Measurements from ENCODE around the gene CFAP45. TPM values are rescaled to one million over a fixed set of nuclear protein-coding genes. Genes with fewer than 3 reads are reported as not detected.

Gene CFAP45
- total RNA-seq, 6 experiments from 2014 or later = not detected

- intact Hi-C loops (cut with DNase I) = no loop called here
Measured at GRCh38 chr1:159830722-159831121, 69.2 kb downstream of the CFAP45 start.

GRCh38 chr1:159829822-159830465 is 70.0 kb downstream of the CFAP45 start:
- Histone ChIP-seq H3K27ac (no peak overlapping the region), H3K4me3 (no peak overlapping the region), H3K36me3 (no peaks in the 10 kb centered on the region), H3K27me3 (no peaks in the 10 kb centered on the region), H3K4me1 (no peaks in the 10 kb centered on the region), H3K9me3 (no peaks in the 10 kb centered on the region)
- 84% methylated on average over 5 of the region's 18 CpGs for WGBS (ENCODE audit: insufficient coverage, low coverage, low lambda C conversion rate, missing lambda C conversion rate)
- intact Hi-C loops (cut with DNase I) = no loop called here
- ATAC-seq (no peak), DNase-seq (no peak)
- no peak for TF ChIP-seq CTCF (IDR thresholded peaks at IDR 0.05)

More at GRCh38 chr1:159830722-159831121, 69.2 kb downstream of the CFAP45 start:
- Histone ChIP-seq H3K36me3 (no peaks in the 10 kb centered on the region), H3K4me1 (no peaks in the 10 kb centered on the region), H3K4me3 (no peak overlapping the region), H3K27me3 (no peaks in the 10 kb centered on the region), H3K27ac (no peak overlapping the region), H3K9me3 (no peaks in the 10 kb centered on the region)
- TF ChIP-seq POLR2A (IDR thresholded peaks at IDR 0.05) = no peak
- TF ChIP-seq CTCF (IDR thresholded peaks at IDR 0.05) = no peak
- no peak for DNase-seq
- ATAC-seq = no peak
- WGBS (ENCODE audit: insufficient coverage, low coverage, low lambda C conversion rate, missing lambda C conversion rate) = 62% methylated on average over 8 of the region's 8 CpGs

GRCh38 chr1:159829273-159829634 is 70.7 kb downstream of the CFAP45 start:
- no peak overlapping the region for H3K27ac ChIP-seq
- H3K4me3 ChIP-seq = no peak overlapping the region
- WGBS (ENCODE audit: insufficient coverage, low coverage, low lambda C conversion rate, missing lambda C conversion rate) = 37% methylated on average over 3 of the region's 3 CpGs
- DNase-seq (peak; percentile 54 to 71 (median 57)), ATAC-seq (peak; percentile 73 to 82 (median 78))
- no peaks in the 10 kb centered on the region for H3K27me3 ChIP-seq
- H3K4me1 ChIP-seq = no peaks in the 10 kb centered on the region
- TF ChIP-seq POLR2A (IDR thresholded peaks at IDR 0.05) = no peak
- TF ChIP-seq CTCF (IDR thresholded peaks at IDR 0.05) = peak; percentile 38 to 58 (median 47)
- H3K36me3 ChIP-seq = no peaks in the 10 kb centered on the region
- no peaks in the 10 kb centered on the region for H3K9me3 ChIP-seq
- intact Hi-C loops (cut with DNase I) = no loop called here

- peak in 2 of 4 donors; percentile 3 to 13 for ATAC-seq
Measured at GRCh38 chr1:159828581-159829272, 71.2 kb downstream of the CFAP45 start.

More at GRCh38 chr1:159828581-159829272, 71.2 kb downstream of the CFAP45 start:
- H3K27ac ChIP-seq = no peak overlapping the region
- no peaks in the 10 kb centered on the region for H3K36me3 ChIP-seq
- intact Hi-C loops (cut with DNase I) = no loop called here
- TF ChIP-seq CTCF (IDR thresholded peaks at IDR 0.05) = no peak
- no peak for TF ChIP-seq POLR2A (IDR thresholded peaks at IDR 0.05)
- no peaks in the 10 kb centered on the region for H3K4me1 ChIP-seq
- H3K27me3 ChIP-seq = no peaks in the 10 kb centered on the region
- H3K9me3 ChIP-seq = no peaks in the 10 kb centered on the region
- DNase-seq = no peak
- WGBS (ENCODE audit: insufficient coverage, low coverage, low lambda C conversion rate, missing lambda C conversion rate) = 66% methylated on average over 11 of the region's 11 CpGs
- H3K4me3 ChIP-seq = no peak overlapping the region

Measured in right lobe of liver (tissue), 6 donors.